Uterus (tissue), 2 donors: Measurements from ENCODE around the gene OSBPL7.

Experiments
- CTCF ChIP-seq, 4 experiments: fragments of 200-600 bp in 2 of 4; fragments of 450-650 bp in 2 of 4; sonication (generic) in 2 of 4; IDR thresholded peaks; one replicate each; pipeline ENCODE4 v1.5.1; 2016 to 2019; ENCODE audit warnings: antibody characterized with exemption in 4 of 4, mild to moderate bottlenecking in 2 of 4, moderate library complexity in 1 of 4
- POLR2A ChIP-seq, 2 donors: fragments of 450-650 bp; IDR thresholded peaks; one replicate each; pipeline ENCODE4 v1.6.1; 2016; ENCODE audit warnings: antibody characterized with exemption in 2 of 2, mild to moderate bottlenecking in 1 of 2, moderate library complexity in 1 of 2

DNA sequence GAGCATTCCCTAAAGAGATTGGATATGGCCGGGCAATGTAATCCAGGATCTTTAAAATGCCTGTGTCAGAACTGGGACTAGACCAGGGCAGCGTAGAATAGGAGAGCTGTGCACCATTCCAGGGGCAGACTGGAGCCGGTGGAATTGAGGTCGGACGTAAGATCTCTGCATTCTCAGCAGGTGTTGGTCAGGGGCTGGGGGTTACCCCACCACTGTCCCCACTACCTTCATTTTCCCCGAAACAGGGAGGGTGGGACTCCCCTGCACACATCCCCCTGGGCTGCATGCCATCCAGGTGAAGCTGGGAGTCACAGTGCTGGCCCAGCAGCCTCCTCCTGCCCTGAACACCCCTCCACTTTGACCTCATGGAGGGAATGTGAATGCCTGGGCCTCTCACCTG is 17.8 kb downstream of the OSBPL7 start:
- no peak for TF ChIP-seq POLR2A (IDR thresholded peaks at IDR 0.05)
- no peak for TF ChIP-seq CTCF (IDR thresholded peaks at IDR 0.05)
